Mammary epithelial cell (primary cell): ENCODE measurements around the gene BBS9.

ENCODE experiments used
- EZH2 ChIP-seq: IDR thresholded peaks from 2 replicates; pipeline ENCODE4 v1.6.1; 2012; ENCODE audit warnings: low read length, inconsistent platforms, borderline replicate concordance
- TF ChIP-seq, protein P1 (sequence below), 2 donors: IDR thresholded peaks in 1 of 2; conservative IDR thresholded peaks in 1 of 2; 2 replicates each; pipeline ENCODE4 v1.5.1; 2011 to 2012; ENCODE audit warnings: inconsistent platforms in 2 of 2, low read length in 2 of 2, mild to moderate bottlenecking in 2 of 2, control low read depth in 1 of 2, low read depth in 1 of 2; ENCODE audit not compliant: insufficient read depth in 1 of 2; ENCODE audit errors: extremely low read depth in 1 of 2

DNA sequence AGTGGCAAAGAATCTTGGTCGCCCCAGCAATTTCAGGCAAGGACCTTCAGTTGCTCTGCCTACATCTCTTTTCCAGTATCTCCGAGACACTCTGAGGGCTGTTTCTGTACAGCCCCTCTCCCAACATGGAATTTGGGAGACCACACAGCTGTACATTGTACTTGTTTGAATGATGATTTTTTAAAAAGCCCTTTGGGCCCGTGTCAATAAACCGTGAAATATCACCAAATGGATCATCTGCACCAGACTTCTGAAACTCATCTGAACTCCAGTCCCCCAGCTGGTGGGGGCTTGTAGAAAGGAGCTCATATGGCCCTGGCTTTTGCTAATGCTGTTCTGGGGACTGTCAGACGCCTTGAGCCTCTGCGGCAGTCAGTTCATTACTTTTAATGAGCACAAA, 374.9 kb downstream of the BBS9 start:
- TF ChIP-seq, protein P1, sequence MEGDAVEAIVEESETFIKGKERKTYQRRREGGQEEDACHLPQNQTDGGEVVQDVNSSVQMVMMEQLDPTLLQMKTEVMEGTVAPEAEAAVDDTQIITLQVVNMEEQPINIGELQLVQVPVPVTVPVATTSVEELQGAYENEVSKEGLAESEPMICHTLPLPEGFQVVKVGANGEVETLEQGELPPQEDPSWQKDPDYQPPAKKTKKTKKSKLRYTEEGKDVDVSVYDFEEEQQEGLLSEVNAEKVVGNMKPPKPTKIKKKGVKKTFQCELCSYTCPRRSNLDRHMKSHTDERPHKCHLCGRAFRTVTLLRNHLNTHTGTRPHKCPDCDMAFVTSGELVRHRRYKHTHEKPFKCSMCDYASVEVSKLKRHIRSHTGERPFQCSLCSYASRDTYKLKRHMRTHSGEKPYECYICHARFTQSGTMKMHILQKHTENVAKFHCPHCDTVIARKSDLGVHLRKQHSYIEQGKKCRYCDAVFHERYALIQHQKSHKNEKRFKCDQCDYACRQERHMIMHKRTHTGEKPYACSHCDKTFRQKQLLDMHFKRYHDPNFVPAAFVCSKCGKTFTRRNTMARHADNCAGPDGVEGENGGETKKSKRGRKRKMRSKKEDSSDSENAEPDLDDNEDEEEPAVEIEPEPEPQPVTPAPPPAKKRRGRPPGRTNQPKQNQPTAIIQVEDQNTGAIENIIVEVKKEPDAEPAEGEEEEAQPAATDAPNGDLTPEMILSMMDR (conservative IDR thresholded peaks at IDR 0.05 in 1 of 2, IDR thresholded peaks at IDR 0.05 in 1 of 2; ENCODE audit: extremely low read depth in 1 of 2, insufficient read depth in 1 of 2, low read depth in 1 of 2, low read length in 2 of 2), result no peak
- TF ChIP-seq EZH2, result no peak
